Keratinocyte (primary cell): Measurements from ENCODE around the gene MGLL. TPM values are rescaled to one million over a fixed set of nuclear protein-coding genes. Genes with fewer than 3 reads are reported as not detected.

Experiments
- DNase-seq: peaks from one replicate; pipeline ENCODE4 v3.0.0-alpha.2; 2011; ENCODE audit warnings: low read depth, missing footprints, low spot score
- FAIRE-seq: peaks from 2 replicates; lab custom pipeline; 2011; peaks lifted over from hg19 to GRCh38; lab: Jason Lieb, UNC
- H2AFZ ChIP-seq: 2 replicates; pipeline ENCODE4 v1.6.0; 2012; ENCODE audit warnings: low read length, control low read depth, inconsistent platforms; ENCODE audit not compliant: control insufficient read depth
- H3K27ac ChIP-seq: 2 replicates; pipeline ENCODE4 v1.5.1; 2011; ENCODE audit warnings: low read length; ENCODE audit not compliant: control insufficient read depth, insufficient read depth
- H3K27me3 ChIP-seq: 3 replicates; pipeline ENCODE4 v1.6.0; 2011; ENCODE audit warnings: low read length; ENCODE audit not compliant: control insufficient read depth, insufficient read depth; ENCODE audit errors: extremely low read depth
- H3K36me3 ChIP-seq, 2 experiments: 2 replicates in 1 of 2; 3 replicates in 1 of 2; pipeline ENCODE4 v1.5.1; 2011; ENCODE audit warnings: low read length in 2 of 2, mild to moderate bottlenecking in 1 of 2; ENCODE audit not compliant: control insufficient read depth in 2 of 2, insufficient read depth in 2 of 2; ENCODE audit errors: extremely low read depth in 1 of 2
- H3K4me1 ChIP-seq: 3 replicates; pipeline ENCODE4 v1.5.1; 2011; ENCODE audit warnings: low read length; ENCODE audit not compliant: control insufficient read depth, insufficient read depth; ENCODE audit errors: extremely low read depth
- H3K4me2 ChIP-seq: 3 replicates; pipeline ENCODE4 v1.6.0; 2011; ENCODE audit warnings: low read depth, low read length; ENCODE audit not compliant: control insufficient read depth, insufficient read depth; ENCODE audit errors: extremely low read depth
- H3K4me3 ChIP-seq, 3 experiments: fragments of 200-600 bp in 1 of 3; sonication (generic) in 1 of 3; 2 replicates in 2 of 3; 3 replicates in 1 of 3; pipeline ENCODE4 v1.5.1; 2011 to 2016; ENCODE audit warnings: low read length in 3 of 3, mild to moderate bottlenecking in 3 of 3, control low read depth in 2 of 3, inconsistent platforms in 1 of 3, low read depth in 1 of 3, mixed read lengths in 1 of 3, mixed run types in 1 of 3, moderate library complexity in 1 of 3; ENCODE audit not compliant: control insufficient read depth in 2 of 3, insufficient read depth in 2 of 3; ENCODE audit errors: extremely low read depth in 1 of 3
- H3K79me2 ChIP-seq: 2 replicates; pipeline ENCODE4 v1.6.0; 2012; ENCODE audit warnings: low read length; ENCODE audit not compliant: control insufficient read depth, insufficient read depth
- H3K9ac ChIP-seq: 3 replicates; pipeline ENCODE4 v1.6.0; 2011; ENCODE audit warnings: low read length; ENCODE audit not compliant: control insufficient read depth, insufficient read depth; ENCODE audit errors: extremely low read depth
- H3K9me1 ChIP-seq: 3 replicates; pipeline ENCODE4 v1.6.0; 2011; ENCODE audit warnings: low read length; ENCODE audit not compliant: control insufficient read depth, insufficient read depth; ENCODE audit errors: extremely low read depth
- H3K9me3 ChIP-seq: 2 replicates; pipeline ENCODE4 v1.5.1; 2012; ENCODE audit warnings: low read depth, low read length; ENCODE audit not compliant: control insufficient read depth
- H4K20me1 ChIP-seq: 3 replicates; pipeline ENCODE4 v1.6.0; 2011; ENCODE audit warnings: low read length; ENCODE audit not compliant: control insufficient read depth, insufficient read depth; ENCODE audit errors: extremely low read depth
- CTCF ChIP-seq, 3 experiments: IDR thresholded peaks in 1 of 3; conservative IDR thresholded peaks in 1 of 3; optimal IDR thresholded peaks in 1 of 3; 2 replicates in 2 of 3; 3 replicates in 1 of 3; pipeline versions ENCODE3 to v1.5.1; 2011; ENCODE audit warnings: low read length in 3 of 3, mild to moderate bottlenecking in 3 of 3, moderate library complexity in 2 of 3, control low read depth in 1 of 3, inconsistent platforms in 1 of 3; ENCODE audit not compliant: insufficient read depth in 2 of 3; ENCODE audit errors: extremely low read depth in 1 of 3
- EZH2 ChIP-seq: IDR thresholded peaks from one replicate; pipeline ENCODE4 v1.6.1; 2012; ENCODE audit warnings: inconsistent platforms, mild to moderate bottlenecking, low read length, moderate library complexity
- dilution Hi-C: fragments of 300-500 bp; cut with MboI; formaldehyde crosslinking; loops from one replicate; pipeline ENCODE4 v1.7.0; 2020; ENCODE audit warnings: low sequenced_read_pairs; ENCODE audit not compliant: extremely low pct_ligation_motif_present
- polyA plus RNA-seq, 5 experiments: library from polyadenylated mRNA; depleted of rRNA in 3 of 5; stranded (reverse) in 3 of 5; stranded (forward) in 1 of 5; unstranded in 1 of 5; fragments of >200 nt; gene quantifications; 1 replicate in 1 of 5; 2 replicates in 3 of 5; 3 replicates in 1 of 5; pipeline versions ENCODE4 v1.2.1 to v1.2.3, GENCODE V29; 2011 to 2012; ENCODE audit warnings: missing spikeins in 2 of 5, low read depth in 1 of 5, low replicate concordance in 1 of 5

MGLL gene
- polyA plus RNA-seq, 1 donor (not counting 4 experiments of a cell fraction or from before 2014, with no cell fraction given), result 17.8 TPM

GRCh38 chr3:127772273-127772672 is 50.0 kb downstream of the MGLL start:
- no peak for FAIRE-seq
- Histone ChIP-seq H3K9ac (no peak overlapping the region), H3K9me1 (no peaks in the 10 kb centered on the region), H4K20me1 (no peaks in the 10 kb centered on the region), H3K79me2 (peaks cover 3% of the 10 kb centered on the region), H3K4me1 (peaks cover 27% of the 10 kb centered on the region), H3K9me3 (peaks cover 7% of the 10 kb centered on the region), H3K27ac (no peak overlapping the region), H3K4me2 (no peak overlapping the region), H2AFZ (no peak overlapping the region), H3K27me3 (no peaks in the 10 kb centered on the region), H3K4me3 (no peak overlapping the region), H3K36me3 (no peaks in the 10 kb centered on the region)
- TF ChIP-seq CTCF (optimal IDR thresholded peaks at IDR 0.05 in 1 of 3, IDR thresholded peaks at IDR 0.05 in 1 of 3, conservative IDR thresholded peaks at IDR 0.05 in 1 of 3; ENCODE audit: extremely low read depth in 1 of 3, insufficient read depth in 2 of 3, low read length in 3 of 3) (no peak), EZH2 (no peak)
- dilution Hi-C loops, result no loop called here
- DNase-seq, result no peak

GRCh38 chr3:127771746-127772145 is 50.6 kb downstream of the MGLL start:
- Histone ChIP-seq H3K27ac (no peak overlapping the region), H3K9me1 (no peaks in the 10 kb centered on the region), H3K4me1 (peaks cover 27% of the 10 kb centered on the region), H3K36me3 (no peaks in the 10 kb centered on the region), H3K9me3 (peaks cover 5% of the 10 kb centered on the region), H2AFZ (no peak overlapping the region), H3K79me2 (peaks cover 3% of the 10 kb centered on the region), H3K4me3 (no peak overlapping the region), H3K9ac (no peak overlapping the region), H3K27me3 (no peaks in the 10 kb centered on the region), H4K20me1 (no peaks in the 10 kb centered on the region), H3K4me2 (no peak overlapping the region)
- dilution Hi-C loops, result no loop called here
- DNase-seq, result no peak
- FAIRE-seq, result no peak
- TF ChIP-seq CTCF (optimal IDR thresholded peaks at IDR 0.05 in 1 of 3, IDR thresholded peaks at IDR 0.05 in 1 of 3, conservative IDR thresholded peaks at IDR 0.05 in 1 of 3; ENCODE audit: extremely low read depth in 1 of 3, insufficient read depth in 2 of 3, low read length in 3 of 3) (no peak), EZH2 (no peak)
